HG03175 (cell line): ENCODE results near the gene R3HDM2.

Experiments
- ATAC-seq: cut with Tn5 transposase; IDR thresholded peaks from one replicate; pipeline ENCODE4 v1.9.1; 2021; ENCODE audit warnings: mild to moderate bottlenecking, moderate library complexity; ENCODE audit not compliant: unreplicated experiment

Gene R3HDM2

DNA sequence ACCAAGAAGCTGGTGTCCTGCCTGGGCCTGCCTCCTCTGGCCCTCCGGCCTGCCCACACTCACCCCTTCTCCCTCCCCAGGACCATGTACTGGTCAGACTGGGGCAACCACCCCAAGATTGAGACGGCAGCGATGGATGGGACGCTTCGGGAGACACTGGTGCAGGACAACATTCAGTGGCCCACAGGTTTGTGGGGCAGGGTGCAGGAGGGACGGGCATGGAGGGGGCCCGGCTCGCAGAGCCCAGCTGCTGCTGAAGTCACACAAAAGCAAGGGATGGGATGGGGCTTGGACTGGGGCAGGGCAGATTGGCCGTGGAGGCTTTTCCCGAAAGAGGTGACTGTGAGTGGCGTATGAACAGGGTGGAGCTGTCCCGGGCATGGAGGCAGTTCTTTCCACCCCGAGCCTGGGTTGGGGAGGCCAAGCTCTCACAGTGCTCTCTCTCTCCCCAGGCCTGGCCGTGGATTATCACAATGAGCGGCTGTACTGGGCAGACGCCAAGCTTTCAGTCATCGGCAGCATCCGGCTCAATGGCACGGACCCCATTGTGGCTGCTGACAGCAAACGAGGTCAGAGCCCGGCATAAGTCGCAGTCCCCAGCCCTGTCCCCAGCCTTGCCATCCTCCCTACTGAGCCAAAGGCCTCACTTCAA, 222.1 kb downstream of the R3HDM2 start:
- no peak for ATAC-seq

DNA sequence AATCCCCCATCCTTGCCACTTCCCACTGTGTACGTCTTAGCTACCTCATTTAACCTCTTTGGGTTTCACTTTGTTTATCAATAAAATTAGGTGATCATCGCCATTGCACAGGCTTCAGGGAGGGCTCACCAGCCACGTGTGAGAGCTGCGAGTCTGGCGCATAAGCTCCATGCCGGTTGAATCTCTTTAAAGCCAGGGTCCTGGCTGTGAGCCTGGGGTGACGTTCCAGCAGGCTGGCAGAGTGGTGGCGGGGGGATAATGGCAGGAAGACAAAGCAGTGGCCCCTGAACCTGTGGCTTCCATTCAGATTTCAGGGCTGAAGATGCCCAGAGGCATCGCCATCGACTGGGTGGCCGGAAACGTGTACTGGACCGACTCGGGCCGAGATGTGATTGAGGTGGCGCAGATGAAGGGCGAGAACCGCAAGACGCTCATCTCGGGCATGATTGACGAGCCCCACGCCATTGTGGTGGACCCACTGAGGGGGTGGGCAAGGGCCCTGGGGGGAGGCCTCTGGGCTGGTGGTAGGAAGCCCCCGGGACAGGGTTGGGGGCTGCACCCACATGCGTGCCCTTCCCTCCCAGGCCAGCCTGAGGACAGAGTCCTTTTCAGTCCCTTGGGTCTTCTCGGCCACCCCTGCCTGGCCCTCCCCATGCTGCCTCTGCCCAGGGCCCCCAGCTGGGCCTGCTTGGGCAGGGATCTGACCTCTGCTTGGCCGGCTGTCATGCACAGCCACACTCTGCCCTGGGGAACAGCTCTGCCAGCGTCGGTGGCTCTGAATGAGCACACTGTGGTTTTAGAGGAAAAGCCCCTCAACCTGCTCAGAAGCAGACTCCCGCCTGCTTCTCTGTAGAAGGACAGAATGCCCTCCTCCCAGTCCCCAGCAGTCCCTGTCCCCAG, 222.9 kb downstream of the R3HDM2 start:
- ATAC-seq = no peak

DNA sequence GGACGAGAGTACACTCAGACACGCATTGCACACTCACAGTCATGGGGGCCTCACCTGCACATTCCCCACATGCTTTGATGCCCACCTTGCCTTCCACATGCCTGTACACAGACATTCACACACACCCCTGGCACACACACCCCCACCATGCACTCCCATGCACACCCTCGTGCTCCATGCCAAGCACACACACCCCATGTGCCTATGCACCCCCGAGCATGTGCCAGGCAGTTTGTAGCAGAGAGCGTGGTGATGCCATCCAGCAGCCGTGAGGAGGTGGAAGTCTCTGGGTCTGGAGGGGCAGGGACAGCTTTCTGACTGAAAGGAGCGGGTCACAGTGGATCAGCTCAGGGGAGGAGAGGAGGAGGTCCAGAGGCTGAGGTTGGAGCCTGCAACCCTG, 224.9 kb downstream of the R3HDM2 start:
- no peak for ATAC-seq

DNA sequence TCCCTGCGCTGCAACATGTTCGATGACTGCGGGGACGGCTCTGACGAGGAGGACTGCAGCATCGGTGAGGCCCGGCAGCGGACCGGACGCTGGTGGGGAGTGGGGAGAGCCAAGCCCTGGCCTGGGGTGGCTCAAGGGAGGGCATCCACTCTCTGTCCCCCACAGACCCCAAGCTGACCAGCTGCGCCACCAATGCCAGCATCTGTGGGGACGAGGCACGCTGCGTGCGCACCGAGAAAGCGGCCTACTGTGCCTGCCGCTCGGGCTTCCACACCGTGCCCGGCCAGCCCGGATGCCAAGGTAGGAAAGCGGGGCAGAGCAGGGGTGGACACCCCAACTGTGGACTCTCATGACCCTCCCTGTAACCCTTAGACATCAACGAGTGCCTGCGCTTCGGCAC, 225.7 kb downstream of the R3HDM2 start:
- ATAC-seq = no peak

DNA sequence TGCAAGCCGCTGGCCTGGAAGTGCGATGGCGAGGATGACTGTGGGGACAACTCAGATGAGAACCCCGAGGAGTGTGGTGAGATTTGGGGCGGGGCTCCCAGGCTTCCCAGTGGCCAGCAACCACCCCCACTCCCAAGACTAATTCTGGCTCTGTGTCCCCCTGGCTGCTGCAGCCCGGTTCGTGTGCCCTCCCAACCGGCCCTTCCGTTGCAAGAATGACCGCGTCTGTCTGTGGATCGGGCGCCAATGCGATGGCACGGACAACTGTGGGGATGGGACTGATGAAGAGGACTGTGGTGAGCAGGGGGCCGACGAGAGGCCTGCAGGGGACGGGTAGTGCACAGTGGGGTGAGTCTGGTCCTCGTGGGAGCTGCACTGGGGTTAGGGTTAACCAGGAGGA, 226.4 kb downstream of the R3HDM2 start:
- ATAC-seq = no peak

DNA sequence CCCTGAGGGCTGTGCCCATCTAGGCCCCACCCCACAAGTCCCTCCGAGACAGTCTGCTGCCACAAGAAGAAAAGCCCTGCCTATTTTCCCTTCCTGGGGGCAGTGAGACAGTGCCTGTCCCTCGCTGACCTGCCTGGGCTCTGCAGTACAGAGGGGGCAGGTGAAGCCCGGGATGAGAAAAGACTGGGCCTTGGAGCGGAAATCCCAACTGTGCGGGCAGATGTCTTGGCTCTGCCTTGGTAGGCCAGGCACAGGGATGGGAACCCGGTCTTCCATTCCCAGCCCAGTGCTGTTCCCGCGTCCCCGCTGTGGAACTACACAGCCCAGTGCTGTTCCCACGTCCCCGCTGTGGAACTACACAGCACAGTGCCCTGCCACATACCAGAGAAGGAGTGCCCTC, 227.1 kb downstream of the R3HDM2 start:
- no peak for ATAC-seq
